Kidney (tissue), 14 donors: ENCODE measurements around the gene CRIM1. TPM values are rescaled to one million over a fixed set of nuclear protein-coding genes. Genes with fewer than 3 reads are reported as not detected.

ENCODE experiments used
- DNase-seq, 5 donors: peaks; one replicate each; pipeline ENCODE4 v3.0.0-alpha.2; 2013 to 2020
- FAIRE-seq: peaks from 2 replicates; lab custom pipeline; 2012; peaks lifted over from hg19 to GRCh38; lab: Jason Lieb, UNC
- H3K27ac ChIP-seq, 2 donors: one replicate each; pipeline ENCODE4 v1.7.0; 2013; ENCODE audit warnings: low read depth in 2 of 2, low read length in 2 of 2, inconsistent platforms in 1 of 2
- H3K27me3 ChIP-seq: one replicate; pipeline ENCODE4 v1.7.1; 2013; ENCODE audit warnings: low read length, inconsistent platforms; ENCODE audit not compliant: control insufficient read depth, insufficient read depth
- H3K36me3 ChIP-seq, 3 donors: one replicate each; pipeline versions ENCODE4 v1.7.0 to v1.7.1; 2013; ENCODE audit warnings: low read length in 3 of 3, control low read depth in 1 of 3, inconsistent platforms in 1 of 3; ENCODE audit not compliant: insufficient read depth in 3 of 3, control insufficient read depth in 2 of 3
- H3K4me1 ChIP-seq, 3 donors: one replicate each; pipeline versions ENCODE4 v1.7.0 to v1.7.1; 2013; ENCODE audit warnings: low read length in 3 of 3, inconsistent platforms in 1 of 3, low read depth in 1 of 3; ENCODE audit not compliant: control insufficient read depth in 2 of 3, insufficient read depth in 2 of 3
- H3K4me3 ChIP-seq, 3 donors: one replicate each; pipeline versions ENCODE4 v1.7.0 to v1.8.1; 2013; ENCODE audit warnings: low read length in 3 of 3, control low read depth in 1 of 3, inconsistent platforms in 1 of 3
- H3K9ac ChIP-seq, 3 donors: one replicate each; pipeline versions ENCODE4 v1.7.0 to v1.7.1; 2013; ENCODE audit warnings: low read length in 3 of 3, control low read depth in 1 of 3, inconsistent platforms in 1 of 3
- H3K9me3 ChIP-seq, 3 donors: one replicate each; pipeline versions ENCODE4 v1.7.0 to v1.7.1; 2013; ENCODE audit warnings: low read length in 3 of 3, control low read depth in 1 of 3, inconsistent platforms in 1 of 3; ENCODE audit not compliant: control insufficient read depth in 2 of 3, insufficient read depth in 1 of 3
- CTCF ChIP-seq: IDR thresholded peaks from 3 replicates; pipeline ENCODE4 v1.5.1; 2012; ENCODE audit warnings: mild to moderate bottlenecking, moderate library complexity, borderline replicate concordance; ENCODE audit not compliant: insufficient read depth; ENCODE audit errors: extremely low read depth
- intact Hi-C: fragments of 100-400 bp; cut with DNase I; formaldehyde crosslinking; loops from one replicate; pipeline ENCODE4 v1.11.1; 2022
- polyA plus RNA-seq: library from polyadenylated mRNA; stranded (reverse); fragments of 350-450 nt; fragmentation: Illumina TruSeq; extraction: RNeasy Lipid Tissue Mini Kit (QIAGEN cat#74804); gene quantifications from one replicate; pipeline ENCODE4 v1.2.3, GENCODE V29; 2014; ENCODE audit warnings: low read depth, low replicate concordance; ENCODE audit not compliant: insufficient read depth
- total RNA-seq: library from RNA; stranded (reverse); fragmentation: NEBNext Ultra II Directional; extraction: Animal tissue kit (Norgen Biotek cat#: 25700); gene quantifications from one replicate; pipeline ENCODE4 v1.2.1, GENCODE V29; 2021
- donor health status: control.
- donor health status: control.
- donor health status: control.
- donor health status: control.
- donor health status: control.
- donor health status: DM: yes; HTN: yes; CAD: no.
- donor health status: Normal renal cell carcinoma (clear cell type).

Gene CRIM1
- total and polyA plus RNA-seq, 2 donors from 2014 or later: 47.2 to 154 TPM

- no peak overlapping the region for H3K4me3 ChIP-seq
- H3K9ac ChIP-seq: no peak overlapping the region
- no peak for DNase-seq
- no peaks in the 10 kb centered on the region for H3K36me3 ChIP-seq
- no peak for TF ChIP-seq CTCF
- intact Hi-C loops: no loop called here
- no peak for FAIRE-seq
- H3K27ac ChIP-seq: no peak overlapping the region
- H3K4me1 ChIP-seq: peaks cover 0 to 2% (median under 1%) of the 10 kb centered on the region in 3 donors
- no peaks in the 10 kb centered on the region for H3K27me3 ChIP-seq
- H3K9me3 ChIP-seq: no peaks in the 10 kb centered on the region
Observed at GRCh38 chr2:36394804-36395203, 39.2 kb downstream of the CRIM1 start.

GRCh38 chr2:36395866-36396265 is 40.3 kb downstream of the CRIM1 start:
- no peak for FAIRE-seq
- H3K4me1 ChIP-seq: no peaks in the 10 kb centered on the region
- H3K9me3 ChIP-seq: no peaks in the 10 kb centered on the region
- H3K36me3 ChIP-seq: no peaks in the 10 kb centered on the region
- no peak overlapping the region for H3K9ac ChIP-seq
- no peak for DNase-seq
- no peak overlapping the region for H3K27ac ChIP-seq
- intact Hi-C loops: no loop called here
- no peaks in the 10 kb centered on the region for H3K27me3 ChIP-seq
- H3K4me3 ChIP-seq: no peak overlapping the region
- TF ChIP-seq CTCF: no peak

DNA sequence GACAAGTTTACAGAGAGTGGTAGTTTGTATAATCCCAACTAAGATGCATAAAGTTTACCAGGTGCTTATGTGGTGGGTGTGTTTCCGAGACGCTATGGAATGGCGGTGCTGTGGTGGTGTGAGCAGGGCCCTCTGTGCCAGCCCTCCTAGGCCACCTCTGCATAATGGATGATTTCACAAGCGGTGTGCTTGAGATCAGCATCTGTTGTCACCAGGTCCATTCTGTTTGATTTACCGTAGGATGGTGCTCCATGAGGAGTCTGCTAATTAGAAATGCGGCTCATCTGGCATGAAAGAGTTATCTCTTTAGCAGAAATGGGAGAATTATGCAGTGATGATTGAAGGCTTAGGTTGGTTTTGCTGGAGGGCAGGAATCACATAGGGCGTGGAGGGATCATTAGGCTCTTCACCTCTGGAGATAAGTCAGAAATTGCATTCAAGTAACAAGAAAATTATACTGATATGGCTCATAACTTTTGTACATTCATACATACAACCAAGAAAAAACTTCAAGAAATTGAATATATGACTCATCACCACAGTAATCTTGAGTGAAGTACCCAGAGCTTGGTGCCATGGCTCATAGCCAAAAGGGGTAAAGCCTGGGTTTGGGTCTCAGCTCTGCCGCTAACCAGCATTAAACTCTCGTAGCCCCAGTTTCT is 41.4 kb downstream of the CRIM1 start:
- no peak for DNase-seq
- intact Hi-C loops: no loop called here
- H3K36me3 ChIP-seq: no peaks in the 10 kb centered on the region
- no peaks in the 10 kb centered on the region for H3K27me3 ChIP-seq
- no peak overlapping the region for H3K4me3 ChIP-seq
- H3K27ac ChIP-seq: no peak overlapping the region
- no peak for TF ChIP-seq CTCF
- H3K9me3 ChIP-seq: no peaks in the 10 kb centered on the region
- H3K4me1 ChIP-seq: no peaks in the 10 kb centered on the region
- H3K9ac ChIP-seq: no peak overlapping the region
- no peak for FAIRE-seq
